ENCODE data around the gene AASDHPPT. TPM values are rescaled to one million over a fixed set of nuclear protein-coding genes. Genes with fewer than 3 reads are reported as not detected.
"Not testable (repeated sequence)": the region's sequence is repeated elsewhere in the genome, so short reads cannot be mapped to it uniquely, and the experiment has no call there.

Gene AASDHPPT, protein sequence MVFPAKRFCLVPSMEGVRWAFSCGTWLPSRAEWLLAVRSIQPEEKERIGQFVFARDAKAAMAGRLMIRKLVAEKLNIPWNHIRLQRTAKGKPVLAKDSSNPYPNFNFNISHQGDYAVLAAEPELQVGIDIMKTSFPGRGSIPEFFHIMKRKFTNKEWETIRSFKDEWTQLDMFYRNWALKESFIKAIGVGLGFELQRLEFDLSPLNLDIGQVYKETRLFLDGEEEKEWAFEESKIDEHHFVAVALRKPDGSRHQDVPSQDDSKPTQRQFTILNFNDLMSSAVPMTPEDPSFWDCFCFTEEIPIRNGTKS
- total RNA-seq: 25.6 TPM

DNA sequence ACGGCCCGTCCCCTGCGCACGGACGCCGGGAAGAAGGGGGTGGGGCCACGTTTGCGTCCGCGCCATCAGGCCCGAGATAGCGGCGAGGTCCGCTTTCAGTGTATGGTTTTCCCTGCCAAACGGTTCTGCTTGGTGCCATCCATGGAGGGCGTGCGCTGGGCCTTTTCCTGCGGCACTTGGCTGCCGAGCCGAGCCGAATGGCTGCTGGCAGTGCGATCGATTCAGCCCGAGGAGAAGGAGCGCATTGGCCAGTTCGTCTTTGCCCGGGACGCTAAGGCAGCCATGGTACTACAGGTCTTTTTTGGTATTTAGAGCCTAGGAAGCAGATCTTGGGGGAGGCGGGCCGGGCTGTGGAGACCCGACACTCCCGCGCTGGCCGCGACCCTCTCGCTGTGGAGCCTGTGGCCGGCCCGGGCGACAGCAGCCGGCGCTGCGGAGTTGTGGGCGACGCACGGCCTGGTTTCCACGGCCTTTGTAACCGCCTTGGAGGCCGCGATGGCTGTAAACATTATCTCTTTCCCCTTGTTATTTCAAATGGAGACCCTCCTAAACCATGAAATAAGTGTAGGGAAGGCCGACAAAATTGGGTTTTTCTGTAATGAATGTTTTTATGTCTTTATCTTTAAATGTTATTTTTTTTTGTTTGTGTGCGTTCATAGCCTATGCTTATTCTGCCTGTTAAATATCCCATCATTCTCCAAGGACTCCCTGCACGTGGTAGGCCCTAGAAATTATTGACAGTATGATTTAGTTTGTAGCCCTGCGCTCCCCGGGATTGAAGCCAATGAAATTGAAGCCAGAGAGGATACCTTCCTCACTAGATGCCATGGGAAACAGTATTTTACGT, at the start of gene AASDHPPT:
TSS of gene AASDHPPT (plus strand) at position 54 of the 847 bp plus-strand sequence. CDS start at position 103, 49 bp downstream.
- no peak for DNase-seq (ENCODE audit: low read depth in 2 of 3, low spot score in 2 of 3)

- DNase-seq (ENCODE audit: low read depth in 2 of 3, low spot score in 2 of 3): no peak
Measured at GRCh38 chr11:106030609-106031008, 46.9 kb upstream of the AASDHPPT start.

GRCh38 chr11:106031202-106031810, 46.2 kb upstream of the AASDHPPT start:
- DNase-seq (ENCODE audit: low read depth in 2 of 3, low spot score in 2 of 3): no peak

DNA sequence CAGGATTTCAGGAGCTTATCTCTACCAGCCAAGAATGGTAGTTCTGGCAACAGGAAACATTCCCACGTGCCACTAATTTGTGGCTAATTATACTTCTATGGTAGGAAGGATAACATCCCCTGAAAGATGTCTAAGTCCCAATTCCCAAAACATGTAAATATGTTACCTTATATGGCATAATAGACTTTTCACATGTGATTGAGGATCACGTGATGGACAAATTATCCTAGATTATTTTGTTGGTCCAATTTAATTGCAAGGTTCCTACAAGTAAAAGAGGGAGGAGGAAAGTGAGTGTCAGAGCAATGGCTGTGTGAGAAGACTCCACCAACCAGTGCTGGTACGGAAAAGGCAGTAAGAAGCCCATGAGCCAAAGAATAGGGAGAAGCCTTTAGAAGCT, 45.5 kb upstream of the AASDHPPT start:
- DNase-seq (ENCODE audit: low read depth in 2 of 3, low spot score in 2 of 3): no peak

- no peak for DNase-seq (ENCODE audit: low read depth in 2 of 3, low spot score in 2 of 3)
Measured at GRCh38 chr11:106032861-106033260, 44.6 kb upstream of the AASDHPPT start.

DNA sequence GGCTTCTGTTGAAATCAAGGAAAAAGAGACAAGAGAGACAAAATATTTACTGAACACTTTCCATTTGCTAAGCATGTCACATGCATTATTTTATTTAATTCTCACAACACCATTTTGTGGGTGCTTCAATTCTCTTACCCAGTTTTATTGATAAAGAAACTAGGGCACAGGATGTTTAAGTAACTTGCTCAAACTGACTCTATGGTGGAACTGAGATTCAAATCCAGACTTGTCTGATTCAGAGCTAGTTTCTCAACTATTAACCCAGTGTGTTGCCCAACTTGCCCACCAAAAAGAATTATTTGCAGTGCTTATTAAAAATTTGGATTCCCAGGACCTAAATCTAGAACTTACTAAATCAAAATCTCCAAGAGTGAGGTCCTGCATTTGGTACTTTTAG, 33.9 kb upstream of the AASDHPPT start:
- no peak for DNase-seq (ENCODE audit: low read depth in 2 of 3, low spot score in 2 of 3)

GRCh38 chr11:106047631-106048030, 29.8 kb upstream of the AASDHPPT start:
- DNase-seq (ENCODE audit: low read depth in 2 of 3, low spot score in 2 of 3): no peak

DNA sequence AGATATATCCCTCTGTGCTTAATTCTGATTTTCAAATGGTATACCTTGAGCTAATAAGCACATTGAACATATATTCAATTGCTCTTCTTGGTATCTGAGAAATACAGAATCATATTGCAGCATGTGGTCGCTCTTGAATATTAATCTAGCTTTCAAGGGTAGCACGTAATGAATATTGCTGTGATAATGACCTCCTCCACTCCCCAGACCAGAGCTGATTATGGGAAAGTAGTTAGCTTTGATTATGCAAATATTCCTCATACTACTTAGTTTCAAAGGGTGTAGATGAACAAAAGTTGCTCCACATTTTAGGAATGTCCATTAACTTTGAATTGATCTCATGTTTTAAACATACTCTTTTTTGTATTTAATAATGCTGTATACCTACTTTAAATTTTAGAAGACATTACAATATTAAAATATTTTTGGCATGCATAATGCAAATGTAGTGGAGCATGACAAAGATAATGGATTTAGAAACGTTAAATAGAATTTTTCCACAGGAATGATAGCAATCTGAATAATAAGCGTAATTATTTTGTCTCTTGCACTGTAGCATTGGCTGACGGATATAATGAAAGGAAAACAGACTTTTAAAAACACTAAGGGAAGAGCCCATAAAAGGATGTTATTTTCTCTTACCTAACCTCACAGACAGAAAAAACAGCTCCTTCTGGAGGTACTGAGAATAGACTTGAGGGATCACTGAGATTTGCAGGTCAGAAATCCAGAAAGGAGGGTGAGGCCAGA, 27.6 kb upstream of the AASDHPPT start:
- no peak for DNase-seq (ENCODE audit: low read depth in 2 of 3, low spot score in 2 of 3)

DNA sequence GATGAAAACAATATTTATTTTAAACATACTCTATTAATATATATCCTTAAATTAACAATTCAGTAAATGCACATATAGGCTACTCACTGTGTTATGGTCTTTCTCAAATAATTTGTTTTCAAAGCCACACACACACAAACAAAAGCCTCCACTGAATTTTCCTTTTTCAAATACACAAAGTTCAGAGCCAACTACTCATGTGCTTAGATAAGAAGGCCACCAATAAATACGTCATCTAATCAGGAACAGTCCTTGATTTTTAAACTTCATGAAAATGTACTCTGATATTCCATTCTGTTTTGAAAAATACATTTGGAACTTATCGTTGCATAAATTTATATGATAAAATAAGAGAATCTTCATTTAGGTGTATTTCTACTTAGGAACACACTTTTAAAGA, 26.4 kb upstream of the AASDHPPT start:
- no peak for DNase-seq (ENCODE audit: low read depth in 2 of 3, low spot score in 2 of 3)

DNA sequence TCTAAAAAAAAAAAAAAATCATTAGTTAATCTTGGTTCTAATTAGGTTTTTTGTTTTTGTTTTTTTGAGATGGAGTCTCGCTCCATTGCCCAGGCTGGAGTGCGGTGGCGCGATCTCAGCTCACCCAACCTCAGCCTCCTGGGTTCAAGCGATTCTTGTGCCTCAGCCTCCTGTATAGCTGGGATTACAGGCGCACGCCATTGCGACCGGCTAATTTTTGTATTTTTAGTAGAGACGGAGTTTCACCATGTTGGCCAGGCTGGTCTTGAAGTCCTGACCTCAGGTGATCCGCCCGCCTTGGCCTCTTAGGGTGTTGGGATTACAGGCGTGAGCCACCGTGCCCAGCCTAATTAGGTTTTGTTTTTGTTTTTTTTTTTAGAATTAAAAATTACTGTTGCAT, 19.1 kb upstream of the AASDHPPT start:
- not testable (repeated sequence) for DNase-seq (ENCODE audit: low read depth in 2 of 3, low spot score in 2 of 3)

DNA sequence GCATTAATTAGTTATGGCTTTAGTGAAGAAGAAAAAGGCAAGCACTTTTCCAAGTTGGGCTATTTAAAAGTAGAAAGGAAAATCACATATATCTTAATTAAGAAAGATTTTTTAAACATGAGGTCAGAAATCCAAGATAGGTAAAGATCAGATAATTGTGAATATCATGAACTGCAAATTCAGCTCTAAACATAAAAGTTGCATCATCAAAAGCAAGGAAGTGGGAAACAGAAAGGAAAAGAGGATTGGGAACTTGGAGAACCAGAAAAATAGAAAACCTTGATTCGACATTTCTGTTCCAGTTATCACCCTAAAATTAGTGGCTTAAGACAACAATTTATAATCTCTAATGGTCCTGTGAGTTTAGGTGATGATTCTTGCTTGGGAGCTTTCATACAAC, 17.8 kb upstream of the AASDHPPT start:
- no peak for DNase-seq (ENCODE audit: low read depth in 2 of 3, low spot score in 2 of 3)

- no peak for DNase-seq (ENCODE audit: low read depth in 2 of 3, low spot score in 2 of 3)
Measured at GRCh38 chr11:106061249-106061784, 16.1 kb upstream of the AASDHPPT start.

DNA sequence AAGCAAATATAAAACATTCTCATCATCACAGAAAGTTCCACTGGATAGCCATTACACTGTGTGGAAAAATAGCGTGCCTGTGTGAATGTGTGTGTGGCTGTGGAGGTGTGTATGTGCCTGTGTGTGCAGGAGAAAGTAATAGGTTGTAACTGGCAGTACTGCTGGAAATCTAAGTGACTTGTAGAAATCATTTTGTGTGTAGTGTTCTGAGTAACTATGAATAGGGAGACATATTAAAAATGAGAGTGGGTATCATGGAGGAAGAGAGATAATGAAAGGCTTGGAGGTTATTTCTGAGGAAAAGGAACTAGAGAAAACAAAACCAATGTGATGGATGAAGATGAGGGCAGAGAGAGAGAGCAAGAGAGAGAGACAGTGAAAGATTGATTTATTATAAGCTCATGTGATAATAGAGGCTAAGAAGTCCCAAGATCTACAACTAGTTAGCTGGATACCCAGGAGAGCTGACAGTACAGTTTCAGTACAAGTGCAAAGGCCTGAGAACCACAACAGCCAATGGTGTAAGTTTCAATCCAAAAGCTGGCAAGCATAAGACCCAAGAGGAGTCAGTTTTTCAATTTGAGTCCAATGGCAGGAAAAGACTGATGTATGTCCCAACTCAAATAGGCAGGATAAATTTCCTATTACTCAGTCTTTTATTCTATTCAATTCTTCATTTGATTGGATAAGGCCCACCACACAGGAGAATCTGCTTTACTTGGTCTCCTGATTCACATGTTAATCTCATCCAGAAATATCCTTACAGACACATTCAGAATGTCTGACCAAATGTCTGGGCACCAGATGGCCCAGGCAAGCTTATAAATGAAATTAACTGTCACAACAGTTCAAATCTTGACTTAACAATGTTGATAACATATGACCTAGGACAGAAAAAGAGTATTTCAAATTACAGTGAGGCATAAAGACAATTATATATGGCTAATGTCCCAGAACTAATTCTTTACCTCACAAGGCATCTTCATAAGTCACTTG, 15.2 kb upstream of the AASDHPPT start:
- DNase-seq (ENCODE audit: low read depth in 2 of 3, low spot score in 2 of 3): no peak

- DNase-seq (ENCODE audit: low read depth in 2 of 3, low spot score in 2 of 3): no peak
Measured at GRCh38 chr11:106063009-106063408, 14.5 kb upstream of the AASDHPPT start.

- no peak for DNase-seq (ENCODE audit: low read depth in 2 of 3, low spot score in 2 of 3)
Measured at GRCh38 chr11:106070606-106071005, 6.9 kb upstream of the AASDHPPT start.

- DNase-seq (ENCODE audit: low read depth in 2 of 3, low spot score in 2 of 3): no peak
Measured at GRCh38 chr11:106072804-106073203, 4.7 kb upstream of the AASDHPPT start.

DNA sequence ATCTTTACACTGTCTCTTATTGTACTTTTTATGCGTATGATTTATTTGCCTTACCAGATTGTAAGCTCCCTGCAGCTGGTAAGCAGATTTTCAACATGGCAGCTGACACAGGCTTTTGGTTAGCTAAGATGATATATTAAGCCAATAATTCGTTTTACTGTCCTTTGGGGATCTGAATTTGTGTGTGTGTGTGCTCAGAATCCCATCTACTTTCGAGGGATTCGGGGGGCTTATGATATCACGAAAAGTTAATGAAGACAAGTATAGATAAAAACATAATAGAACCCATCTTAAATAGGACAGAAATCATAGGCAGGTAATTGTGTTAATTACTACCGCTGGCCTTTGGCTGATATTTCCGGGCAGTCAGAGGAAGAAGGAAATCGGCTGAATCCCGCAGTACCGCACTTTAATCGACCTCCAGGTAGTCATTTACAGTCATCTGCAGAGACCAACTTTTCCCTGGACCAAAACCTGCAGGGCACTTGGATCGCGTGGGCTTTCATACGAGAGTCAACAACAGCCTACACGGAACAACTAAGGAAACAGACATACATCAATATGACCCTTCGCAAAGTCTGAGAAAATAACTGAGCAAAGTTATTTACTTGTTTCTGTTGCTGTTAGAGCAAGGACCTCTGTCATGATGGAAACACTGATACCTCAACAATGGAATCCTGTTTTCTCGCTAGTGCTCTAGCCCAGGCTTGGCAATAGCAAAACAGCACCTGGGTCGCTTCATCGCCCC, 1.1 kb upstream of the AASDHPPT start:
- no peak for DNase-seq (ENCODE audit: low read depth in 2 of 3, low spot score in 2 of 3)

DNA sequence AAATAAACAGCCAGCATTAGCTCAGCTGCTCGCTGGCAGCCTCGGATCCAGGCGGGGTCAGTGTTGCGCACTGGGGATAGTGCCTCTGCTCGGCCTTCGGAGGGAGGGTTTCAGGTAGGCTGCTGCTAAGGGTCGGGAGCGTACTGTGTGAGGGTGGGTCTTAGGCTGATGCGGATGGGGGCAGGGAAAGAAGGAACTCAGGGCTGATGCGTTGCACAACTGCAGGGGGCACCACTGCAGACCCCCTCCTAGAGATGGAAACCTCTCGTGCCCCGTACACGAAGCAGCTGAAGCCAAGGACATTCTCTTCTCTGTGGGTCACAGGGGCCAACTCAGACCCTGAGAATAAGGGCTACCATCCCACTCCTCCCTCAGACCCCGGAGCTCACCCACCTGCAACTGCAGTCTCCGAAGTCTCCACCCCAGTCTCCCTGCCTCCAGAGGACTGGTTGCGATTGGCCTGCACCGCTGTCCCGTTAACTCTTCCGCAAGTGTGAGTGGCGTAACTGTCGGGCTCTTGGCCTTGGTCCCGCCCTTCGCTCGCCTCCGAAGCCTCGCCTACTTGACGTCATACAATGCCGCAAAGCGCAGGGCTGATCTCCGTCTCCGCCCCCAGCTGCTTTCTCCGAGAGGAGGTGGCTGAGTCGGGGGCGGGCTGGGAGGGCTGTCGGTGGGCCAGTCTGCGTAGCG, 398 bp upstream of the AASDHPPT start, which contains the start of gene KBTBD3:
TSS of gene KBTBD3 (minus strand) at position 429 of the 690 bp plus-strand sequence. CDS start 18,250 bp downstream, outside the sequence.
- peak; percentile 97 to 100 (median 100) for DNase-seq (ENCODE audit: low read depth in 2 of 3, low spot score in 2 of 3)

Data from hematopoietic multipotent progenitor cell (in vitro differentiated cells).